Breast epithelium (tissue), 3 donors: ENCODE results near the gene CRYM.

ENCODE experiments used
- CTCF ChIP-seq, 3 donors: fragments of 450-650 bp; IDR thresholded peaks; one replicate each; pipeline ENCODE4 v1.5.1; 2016 to 2017; ENCODE audit warnings: antibody characterized with exemption in 3 of 3, mild to moderate bottlenecking in 3 of 3, moderate library complexity in 3 of 3
- POLR2A ChIP-seq: fragments of 450-650 bp; IDR thresholded peaks from one replicate; pipeline ENCODE4 v1.6.1; 2016; ENCODE audit warnings: antibody characterized with exemption, mild to moderate bottlenecking, moderate library complexity

GRCh38 chr16:21321736-21322135, 43.6 kb upstream of the CRYM start:
- TF ChIP-seq POLR2A (no peak), CTCF (IDR thresholded peaks at IDR 0.05) (no peak)
